IMR-90 (cell line): ENCODE data around the gene RAC2. TPM values are rescaled to one million over a fixed set of nuclear protein-coding genes. Genes with fewer than 3 reads are reported as not detected.
A peak's percentile ranks its signal among the peaks of the same experiment; 100 is the strongest.

ENCODE experiments used
- ATAC-seq: fragments of 200-7000 bp; cut with Tn5 transposase; 2 replicates; pipeline ENCODE4 v1.9.1; 2020; ENCODE audit warnings: low read depth, mild to moderate bottlenecking, moderate library complexity
- BruUV-seq: library from RNA; stranded (reverse); fragments of 400-500 nt; replicated peaks from 2 replicates; lab custom pipeline; 2021; lab: Mats Ljungman, UMichigan
- CTCF ChIA-PET: fragments of 300-600 bp; formaldehyde crosslinking; extraction: SDS; loops from one replicate; lab custom pipeline; 2021; ENCODE audit warnings: antibody characterized with exemption; lab: Yijun Ruan, JAX
- POLR2A ChIA-PET: fragments of 300-600 bp; sonication (Branson Sonifier 250); formaldehyde crosslinking; loops from one replicate; lab custom pipeline; 2022; ENCODE audit warnings: antibody characterized with exemption; ENCODE audit not compliant: unreplicated experiment; lab: Charles Lee
- DNase-seq: peaks from one replicate; pipeline ENCODE4 v3.0.0; 2013
- H2AFZ ChIP-seq: replicated peaks from 2 replicates; pipeline ENCODE3; 2013; ENCODE audit warnings: low read length, mild to moderate bottlenecking; ENCODE audit not compliant: poor library complexity
- H2AK5ac ChIP-seq: 2 replicates; pipeline ENCODE4 v1.6.1; 2013; ENCODE audit warnings: low read depth, low read length, inconsistent platforms
- H2AK9ac ChIP-seq: replicated peaks from 2 replicates; pipeline ENCODE3; 2013; ENCODE audit warnings: mild to moderate bottlenecking, low read depth, low read length, moderate library complexity; ENCODE audit not compliant: poor library complexity
- H2BK120ac ChIP-seq: 2 replicates; pipeline ENCODE4 v1.6.1; 2013; ENCODE audit warnings: low read depth, low read length, inconsistent platforms
- H2BK15ac ChIP-seq: 3 replicates; pipeline ENCODE4 v1.6.1; 2013; ENCODE audit warnings: low read depth, low read length, inconsistent platforms
- H2BK20ac ChIP-seq: 2 replicates; pipeline ENCODE4 v1.6.1; 2013; ENCODE audit warnings: low read depth, mild to moderate bottlenecking, inconsistent platforms, low read length, moderate library complexity
- H2BK5ac ChIP-seq: 2 replicates; pipeline ENCODE4 v1.6.1; 2013; ENCODE audit warnings: mild to moderate bottlenecking, low read depth, low read length, inconsistent platforms; ENCODE audit not compliant: poor library complexity, severe bottlenecking
- H3K14ac ChIP-seq: replicated peaks from 2 replicates; pipeline ENCODE4 v1.6.1; 2013; ENCODE audit warnings: low read depth, low read length, inconsistent platforms
- H3K18ac ChIP-seq: 2 replicates; pipeline ENCODE4 v1.6.1; 2013; ENCODE audit warnings: low read depth, low read length, control low read depth
- H3K23ac ChIP-seq: 2 replicates; pipeline ENCODE4 v1.6.1; 2013; ENCODE audit warnings: low read depth, low read length, inconsistent platforms
- H3K27ac ChIP-seq: 2 replicates; pipeline ENCODE4 v1.5.1; 2013; ENCODE audit warnings: mild to moderate bottlenecking, control low read depth, low read length; ENCODE audit not compliant: insufficient read depth
- H3K27me3 ChIP-seq: 2 replicates; pipeline ENCODE4 v1.6.1; 2013; ENCODE audit warnings: low read length; ENCODE audit not compliant: control insufficient read depth, insufficient read depth
- H3K36me3 ChIP-seq: 2 replicates; pipeline ENCODE4 v1.6.1; 2013; ENCODE audit warnings: low read length, mixed read lengths; ENCODE audit not compliant: control insufficient read depth, insufficient read depth
- H3K4ac ChIP-seq: 2 replicates; pipeline ENCODE4 v1.6.1; 2013; ENCODE audit warnings: low read depth, low read length, inconsistent platforms
- H3K4me1 ChIP-seq: 2 replicates; pipeline ENCODE4 v1.6.1; 2013; ENCODE audit warnings: low read length, mixed read lengths; ENCODE audit not compliant: control insufficient read depth, insufficient read depth
- H3K4me2 ChIP-seq: 2 replicates; pipeline ENCODE4 v1.6.1; 2013; ENCODE audit warnings: low read depth, mild to moderate bottlenecking, control low read depth, low read length, moderate library complexity
- H3K4me3 ChIP-seq: 2 replicates; pipeline ENCODE4 v1.5.1; 2013; ENCODE audit warnings: low read depth, mild to moderate bottlenecking, control low read depth, low read length, moderate library complexity; ENCODE audit not compliant: insufficient read depth
- H3K56ac ChIP-seq: 2 replicates; pipeline ENCODE4 v1.6.1; 2013; ENCODE audit warnings: low read length, inconsistent platforms; ENCODE audit not compliant: insufficient read depth; ENCODE audit errors: extremely low read depth
- H3K79me1 ChIP-seq, 2 experiments: 2 replicates each; pipeline ENCODE4 v1.6.1; 2013; ENCODE audit warnings: low read length in 2 of 2, inconsistent platforms in 1 of 2, low read depth in 1 of 2
- H3K9ac ChIP-seq: 2 replicates; pipeline ENCODE4 v1.6.1; 2013; ENCODE audit warnings: low read depth, low read length, control low read depth
- H3K9me1 ChIP-seq: 2 replicates; pipeline ENCODE4 v1.6.1; 2013; ENCODE audit warnings: low read length, inconsistent platforms; ENCODE audit not compliant: insufficient read depth
- H3K9me3 ChIP-seq: 2 replicates; pipeline ENCODE4 v1.6.1; 2013; ENCODE audit warnings: low read length; ENCODE audit not compliant: control insufficient read depth, insufficient read depth
- H4K20me1 ChIP-seq: 2 replicates; pipeline ENCODE4 v1.6.1; 2013; ENCODE audit warnings: low read length, inconsistent platforms; ENCODE audit not compliant: insufficient read depth
- H4K5ac ChIP-seq: 2 replicates; pipeline ENCODE4 v1.6.1; 2013; ENCODE audit warnings: mild to moderate bottlenecking, low read depth, low read length, control low read depth
- H4K8ac ChIP-seq, 2 experiments: 2 replicates each; pipeline ENCODE4 v1.6.1; 2013; ENCODE audit warnings: low read depth in 2 of 2, low read length in 2 of 2, control low read depth in 1 of 2, inconsistent platforms in 1 of 2
- H4K91ac ChIP-seq: 2 replicates; pipeline ENCODE4 v1.6.1; 2013; ENCODE audit warnings: low read depth, low read length, inconsistent platforms; ENCODE audit not compliant: insufficient read depth
- CEBPB ChIP-seq: IDR thresholded peaks from 2 replicates; pipeline ENCODE4 v1.6.1; 2012; ENCODE audit warnings: low read depth, low read length, improper control_type of control experiment
- POLR2A ChIP-seq: IDR thresholded peaks from 2 replicates; pipeline ENCODE4 v1.6.1; 2012; ENCODE audit warnings: mild to moderate bottlenecking, low read depth, low read length
- WGBS, 2 experiments: methylation state at CpG; one replicate each; pipeline versions ENCODE4 v1.1.5 to v1.1.7; 2013; ENCODE audit warnings: missing lambda C conversion rate in 2 of 2; ENCODE audit not compliant: insufficient read length in 1 of 2; ENCODE audit errors: extremely low coverage in 2 of 2; 5-methylcytosine and 5-hydroxymethylcytosine counted together
- dilution Hi-C: fragments of 300-500 bp; cut with HindIII; formaldehyde crosslinking; loops from one replicate; pipeline ENCODE4 v1.14.3; 2018; ENCODE audit warnings: low sequenced_read_pairs; ENCODE audit not compliant: unreplicated experiment
- in situ Hi-C: fragments of 300-500 bp; cut with MboI; formaldehyde crosslinking; loops from 3 replicates; pipeline ENCODE4 v1.14.3; 2019; ENCODE audit warnings: low sequenced_read_pairs, inconsistent platforms, mixed read lengths
- intact Hi-C: fragments of 100-400 bp; cut with micrococcal nuclease; formaldehyde crosslinking; loops from 2 replicates; pipeline ENCODE4 v1.10.0; 2022
- polyA plus RNA-seq, 3 experiments: library from polyadenylated mRNA; depleted of rRNA; stranded (reverse); fragments of >200 nt; gene quantifications; 2 replicates each; pipeline ENCODE4 v1.2.3, GENCODE V29; 2012; ENCODE audit warnings: low replicate concordance in 1 of 3
- total RNA-seq: library from RNA; depleted of rRNA; stranded (reverse); fragments of >200 nt; gene quantifications from 2 replicates; pipeline ENCODE4 v1.2.3, GENCODE V29; 2012

Gene RAC2
- total and polyA plus RNA-seq, 2 of the 4 experiments (the other 2 are of a cell fraction): 10.0 to 72.3 TPM

- ChIA-PET CTCF (no interaction called here), POLR2A (interaction anchor here (0.6 kb wide), 1 partner anchor 73 kb away, joined by 3 read pairs; no protein-coding TSS in a partner anchor)
- Histone ChIP-seq H3K14ac (peak overlapping the region; percentile 62; the same call in 1 of the 2 replicates), H2AFZ (peak overlapping the region; percentile 64), H3K27me3 (no peaks in the 10 kb centered on the region; the same call in 1 of the 2 replicates), H3K9me1 (peaks cover 3% of the 10 kb centered on the region), H3K23ac (no peak overlapping the region), H3K9ac (no peak overlapping the region), H3K4ac (peak overlapping the region; percentile 58), H2BK15ac (no peak overlapping the region; the same call in 2 of the 3 replicates), H3K18ac (no peak overlapping the region), H2BK20ac (peak overlapping the region; percentile 55), H2AK9ac (no peak overlapping the region), H3K56ac (no peak overlapping the region), H4K8ac (peak overlapping the region; percentile 69 to 79), H2BK5ac (peak overlapping the region; percentile 25), H2BK120ac (peak overlapping the region; percentile 84), H3K36me3 (no peaks in the 10 kb centered on the region), H3K4me3 (no peak overlapping the region), H4K20me1 (no peaks in the 10 kb centered on the region), H3K4me1 (peaks cover 5% of the 10 kb centered on the region), H3K79me1 (no peaks in the 10 kb centered on the region), H3K9me3 (peaks cover 13% of the 10 kb centered on the region), H4K5ac (peak overlapping the region; percentile 90), H3K4me2 (no peak overlapping the region), H4K91ac (peak overlapping the region; percentile 76), H3K27ac (peak overlapping the region; percentile 63), H2AK5ac (0 out of 2 replicates have a peak overlapping the region, but pooled peaks have one; percentile 50)
- peak; percentile 47; the same call in 1 of the 2 replicates for TF ChIP-seq CEBPB
- no peak for TF ChIP-seq POLR2A
- no TSS peak for BruUV-seq
- peak; percentile 31; the same call in 1 of the 2 replicates for ATAC-seq
- DNase-seq: peak; percentile 38
- intact Hi-C loops: loop anchor here (2.0 kb wide), 1 partner anchor 189 kb away; no protein-coding TSS in a partner anchor
- in situ Hi-C loops: no loop called here
- dilution Hi-C loops: no loop called here
- no CpG with 5 or more reads among the region's 11 CpGs for WGBS, 2 experiments
Observed at GRCh38 chr22:37267661-37268413, 23.8 kb upstream of the RAC2 start.
